GM23338 (cell line): ENCODE results near the gene CMTM5. TPM values are rescaled to one million over a fixed set of nuclear protein-coding genes. Genes with fewer than 3 reads are reported as not detected.

Experiments used
- ATAC-seq: fragments of 200-7000 bp; cut with Tn5 transposase; 3 replicates; pipeline ENCODE4 v1.9.1; 2020
- DNase-seq: peaks from one replicate; pipeline ENCODE4 v3.0.0-alpha.2; 2015; ENCODE audit warnings: low spot score
- H2AFZ ChIP-seq: fragments of 200-600 bp; sonication (generic); 2 replicates; pipeline ENCODE4 v1.8.0; 2016; ENCODE audit warnings: antibody characterized with exemption, mild to moderate bottlenecking, moderate library complexity
- H3F3A ChIP-seq: fragments of 200-600 bp; sonication (generic); replicated peaks from 2 replicates; pipeline ENCODE4 v1.8.0; 2017; ENCODE audit warnings: antibody characterized with exemption, mixed run types, low read depth
- H3K27ac ChIP-seq: fragments of 200-600 bp; sonication (generic); 2 replicates; pipeline ENCODE4 v1.6.1; 2016; ENCODE audit warnings: low read depth
- H3K27me3 ChIP-seq: fragments of 200-600 bp; sonication (generic); 2 replicates; pipeline ENCODE4 v1.8.0; 2016; ENCODE audit warnings: mild to moderate bottlenecking, mixed run types, moderate library complexity; ENCODE audit not compliant: insufficient read depth
- H3K36me3 ChIP-seq: fragments of 200-600 bp; sonication (generic); 2 replicates; pipeline ENCODE4 v1.8.0; 2016; ENCODE audit warnings: mild to moderate bottlenecking; ENCODE audit not compliant: insufficient read depth
- H3K4me1 ChIP-seq: fragments of 200-600 bp; sonication (generic); 2 replicates; pipeline ENCODE4 v1.8.0; 2016; ENCODE audit warnings: mild to moderate bottlenecking, moderate library complexity; ENCODE audit not compliant: insufficient read depth
- H3K4me2 ChIP-seq: fragments of 200-600 bp; sonication (generic); 2 replicates; pipeline ENCODE4 v1.7.1; 2017; ENCODE audit warnings: mixed run types
- H3K4me3 ChIP-seq: fragments of 200-600 bp; sonication (generic); 2 replicates; pipeline ENCODE4 v1.6.1; 2016; ENCODE audit warnings: mixed run types
- H3K79me2 ChIP-seq: fragments of 200-600 bp; sonication (generic); replicated peaks from 2 replicates; pipeline ENCODE4 v1.8.0; 2017; ENCODE audit warnings: mild to moderate bottlenecking; ENCODE audit not compliant: insufficient read depth
- H3K9me2 ChIP-seq: fragments of 200-600 bp; sonication (generic); 2 replicates; pipeline ENCODE4 v1.8.0; 2017; ENCODE audit not compliant: insufficient read depth
- H4K20me1 ChIP-seq: fragments of 200-600 bp; sonication (generic); replicated peaks from 2 replicates; pipeline ENCODE4 v1.8.0; 2017; ENCODE audit warnings: mild to moderate bottlenecking; ENCODE audit not compliant: insufficient read depth
- H3K27ac Mint-ChIP-seq: 2 replicates; pipeline ENCODE4 v1.8.0; 2020; ENCODE audit warnings: inconsistent platforms, mild to moderate bottlenecking, moderate library complexity, mixed read lengths
- H3K27me3 Mint-ChIP-seq: 3 replicates; pipeline ENCODE4 v1.8.0; 2022; ENCODE audit warnings: low read depth, mild to moderate bottlenecking, moderate library complexity, mixed read lengths, inconsistent platforms; ENCODE audit not compliant: insufficient read depth, poor library complexity
- H3K36me3 Mint-ChIP-seq: 3 replicates; pipeline ENCODE4 v1.8.0; 2021; ENCODE audit warnings: low read depth, mild to moderate bottlenecking, inconsistent platforms, moderate library complexity, mixed read lengths
- H3K4me1 Mint-ChIP-seq: 3 replicates; pipeline ENCODE4 v1.8.0; 2020; ENCODE audit warnings: mild to moderate bottlenecking, inconsistent platforms, mixed read lengths
- H3K4me3 Mint-ChIP-seq: 3 replicates; pipeline ENCODE4 v1.8.0; 2021; ENCODE audit warnings: moderate library complexity, mild to moderate bottlenecking, inconsistent platforms, mixed read lengths
- H3K9me3 Mint-ChIP-seq: 3 replicates; pipeline ENCODE4 v1.8.0; 2020; ENCODE audit warnings: moderate library complexity, mild to moderate bottlenecking, inconsistent platforms, mixed read lengths
- EZH2phosphoT487 ChIP-seq: fragments of 200-600 bp; sonication (generic); IDR thresholded peaks from one replicate; pipeline ENCODE4 v1.8.1; 2018; ENCODE audit warnings: antibody characterized with exemption; ENCODE audit not compliant: unreplicated experiment
- JUNB ChIP-seq: IDR thresholded peaks from one replicate; pipeline ENCODE4 v1.6.1; 2016; ENCODE audit warnings: antibody characterized with exemption; ENCODE audit not compliant: unreplicated experiment
- NANOG ChIP-seq: IDR thresholded peaks from 2 replicates; pipeline ENCODE4 v1.6.1; 2016; ENCODE audit warnings: antibody characterized with exemption, borderline replicate concordance
- POLR2AphosphoS5 ChIP-seq: IDR thresholded peaks from 2 replicates; pipeline ENCODE4 v1.6.1; 2016; ENCODE audit warnings: antibody characterized with exemption, low read depth
- REST ChIP-seq: IDR thresholded peaks from one replicate; pipeline ENCODE4 v1.6.1; 2018; ENCODE audit warnings: antibody characterized with exemption; ENCODE audit not compliant: unreplicated experiment
- STAT1 ChIP-seq: IDR thresholded peaks from one replicate; pipeline ENCODE4 v1.6.1; 2016; ENCODE audit warnings: antibody characterized with exemption; ENCODE audit not compliant: unreplicated experiment
- ZNF114 ChIP-seq: fragments of 250-450 bp; sonication (Bioruptor Pico); IDR thresholded peaks from 2 replicates; pipeline ENCODE4 v1.5.0; 2020; ENCODE audit warnings: mild to moderate bottlenecking, moderate library complexity
- ZNF331 ChIP-seq: fragments of 250-450 bp; sonication (Bioruptor Pico); IDR thresholded peaks from 2 replicates; pipeline ENCODE4 v1.5.0; 2020; ENCODE audit warnings: low read depth, mild to moderate bottlenecking, moderate library complexity
- polyA plus RNA-seq: library from polyadenylated mRNA; unstranded; fragments of >200 nt; fragmentation: Nextera tagmentation; extraction: Ambion mirVana; gene quantifications from 2 replicates; pipeline ENCODE4 v1.2.1, GENCODE V29; 2016
- total RNA-seq: library from RNA; depleted of rRNA; stranded (reverse); fragments of >200 nt; shearing (Covaris generic); gene quantifications from 2 replicates; pipeline ENCODE4 v1.2.3, GENCODE V29; 2014
- TF ChIP-seq, protein P1 (sequence below): fragments of 250-450 bp; sonication (Bioruptor Pico); IDR thresholded peaks from 2 replicates; pipeline ENCODE4 v1.5.0; 2020; ENCODE audit warnings: mild to moderate bottlenecking, moderate library complexity
- TF ChIP-seq, protein P2 (sequence below): IDR thresholded peaks from 2 replicates; pipeline ENCODE4 v1.6.1; 2016; ENCODE audit warnings: antibody characterized with exemption
- TF ChIP-seq, protein P3 (sequence below), 2 experiments: fragments of 200-600 bp in 1 of 2; sonication (generic) in 1 of 2; conservative IDR thresholded peaks; 2 replicates each; pipeline versions ENCODE4 v1.5.1 to v1.6.1; 2016 to 2017; ENCODE audit warnings: antibody characterized with exemption in 2 of 2, low read depth in 2 of 2, mild to moderate bottlenecking in 2 of 2, moderate library complexity in 1 of 2

The CMTM5 gene
- total and polyA plus RNA-seq, 2 experiments from 2014 or later: 0.24 TPM; not detected in 1

GRCh38 chr14:23414906-23415820 is 38.3 kb downstream of the CMTM5 start:
- Histone ChIP-seq H3K4me1 (no peaks in the 10 kb centered on the region), H3K36me3 (no peaks in the 10 kb centered on the region), H3K9me2 (peaks cover 3% of the 10 kb centered on the region; the same call in 1 of the 2 replicates), H3K4me2 (no peak overlapping the region), H3K4me3 (no peak overlapping the region), H3K79me2 (no peaks in the 10 kb centered on the region), H4K20me1 (no peaks in the 10 kb centered on the region), H2AFZ (no peak overlapping the region), H3F3A (no peaks in the 10 kb centered on the region), H3K27ac (no peak overlapping the region), H3K27me3 (no peaks in the 10 kb centered on the region)
- ATAC-seq: no peak
- Mint-ChIP-seq H3K4me3 (no peak overlapping the region), H3K9me3 (no peaks in the 10 kb centered on the region; the same call in 2 of the 3 replicates), H3K4me1 (peaks cover 5% of the 10 kb centered on the region; the same call in 2 of the 3 replicates), H3K27ac (no peak overlapping the region), H3K36me3 (no peaks in the 10 kb centered on the region; the same call in 2 of the 3 replicates), H3K27me3 (peaks cover 32% of the 10 kb centered on the region)
- no peak for DNase-seq
- TF ChIP-seq ZNF114 (CRISPR knock-in tag): no peak
- no peak for TF ChIP-seq POLR2AphosphoS5
- TF ChIP-seq, protein P1, sequence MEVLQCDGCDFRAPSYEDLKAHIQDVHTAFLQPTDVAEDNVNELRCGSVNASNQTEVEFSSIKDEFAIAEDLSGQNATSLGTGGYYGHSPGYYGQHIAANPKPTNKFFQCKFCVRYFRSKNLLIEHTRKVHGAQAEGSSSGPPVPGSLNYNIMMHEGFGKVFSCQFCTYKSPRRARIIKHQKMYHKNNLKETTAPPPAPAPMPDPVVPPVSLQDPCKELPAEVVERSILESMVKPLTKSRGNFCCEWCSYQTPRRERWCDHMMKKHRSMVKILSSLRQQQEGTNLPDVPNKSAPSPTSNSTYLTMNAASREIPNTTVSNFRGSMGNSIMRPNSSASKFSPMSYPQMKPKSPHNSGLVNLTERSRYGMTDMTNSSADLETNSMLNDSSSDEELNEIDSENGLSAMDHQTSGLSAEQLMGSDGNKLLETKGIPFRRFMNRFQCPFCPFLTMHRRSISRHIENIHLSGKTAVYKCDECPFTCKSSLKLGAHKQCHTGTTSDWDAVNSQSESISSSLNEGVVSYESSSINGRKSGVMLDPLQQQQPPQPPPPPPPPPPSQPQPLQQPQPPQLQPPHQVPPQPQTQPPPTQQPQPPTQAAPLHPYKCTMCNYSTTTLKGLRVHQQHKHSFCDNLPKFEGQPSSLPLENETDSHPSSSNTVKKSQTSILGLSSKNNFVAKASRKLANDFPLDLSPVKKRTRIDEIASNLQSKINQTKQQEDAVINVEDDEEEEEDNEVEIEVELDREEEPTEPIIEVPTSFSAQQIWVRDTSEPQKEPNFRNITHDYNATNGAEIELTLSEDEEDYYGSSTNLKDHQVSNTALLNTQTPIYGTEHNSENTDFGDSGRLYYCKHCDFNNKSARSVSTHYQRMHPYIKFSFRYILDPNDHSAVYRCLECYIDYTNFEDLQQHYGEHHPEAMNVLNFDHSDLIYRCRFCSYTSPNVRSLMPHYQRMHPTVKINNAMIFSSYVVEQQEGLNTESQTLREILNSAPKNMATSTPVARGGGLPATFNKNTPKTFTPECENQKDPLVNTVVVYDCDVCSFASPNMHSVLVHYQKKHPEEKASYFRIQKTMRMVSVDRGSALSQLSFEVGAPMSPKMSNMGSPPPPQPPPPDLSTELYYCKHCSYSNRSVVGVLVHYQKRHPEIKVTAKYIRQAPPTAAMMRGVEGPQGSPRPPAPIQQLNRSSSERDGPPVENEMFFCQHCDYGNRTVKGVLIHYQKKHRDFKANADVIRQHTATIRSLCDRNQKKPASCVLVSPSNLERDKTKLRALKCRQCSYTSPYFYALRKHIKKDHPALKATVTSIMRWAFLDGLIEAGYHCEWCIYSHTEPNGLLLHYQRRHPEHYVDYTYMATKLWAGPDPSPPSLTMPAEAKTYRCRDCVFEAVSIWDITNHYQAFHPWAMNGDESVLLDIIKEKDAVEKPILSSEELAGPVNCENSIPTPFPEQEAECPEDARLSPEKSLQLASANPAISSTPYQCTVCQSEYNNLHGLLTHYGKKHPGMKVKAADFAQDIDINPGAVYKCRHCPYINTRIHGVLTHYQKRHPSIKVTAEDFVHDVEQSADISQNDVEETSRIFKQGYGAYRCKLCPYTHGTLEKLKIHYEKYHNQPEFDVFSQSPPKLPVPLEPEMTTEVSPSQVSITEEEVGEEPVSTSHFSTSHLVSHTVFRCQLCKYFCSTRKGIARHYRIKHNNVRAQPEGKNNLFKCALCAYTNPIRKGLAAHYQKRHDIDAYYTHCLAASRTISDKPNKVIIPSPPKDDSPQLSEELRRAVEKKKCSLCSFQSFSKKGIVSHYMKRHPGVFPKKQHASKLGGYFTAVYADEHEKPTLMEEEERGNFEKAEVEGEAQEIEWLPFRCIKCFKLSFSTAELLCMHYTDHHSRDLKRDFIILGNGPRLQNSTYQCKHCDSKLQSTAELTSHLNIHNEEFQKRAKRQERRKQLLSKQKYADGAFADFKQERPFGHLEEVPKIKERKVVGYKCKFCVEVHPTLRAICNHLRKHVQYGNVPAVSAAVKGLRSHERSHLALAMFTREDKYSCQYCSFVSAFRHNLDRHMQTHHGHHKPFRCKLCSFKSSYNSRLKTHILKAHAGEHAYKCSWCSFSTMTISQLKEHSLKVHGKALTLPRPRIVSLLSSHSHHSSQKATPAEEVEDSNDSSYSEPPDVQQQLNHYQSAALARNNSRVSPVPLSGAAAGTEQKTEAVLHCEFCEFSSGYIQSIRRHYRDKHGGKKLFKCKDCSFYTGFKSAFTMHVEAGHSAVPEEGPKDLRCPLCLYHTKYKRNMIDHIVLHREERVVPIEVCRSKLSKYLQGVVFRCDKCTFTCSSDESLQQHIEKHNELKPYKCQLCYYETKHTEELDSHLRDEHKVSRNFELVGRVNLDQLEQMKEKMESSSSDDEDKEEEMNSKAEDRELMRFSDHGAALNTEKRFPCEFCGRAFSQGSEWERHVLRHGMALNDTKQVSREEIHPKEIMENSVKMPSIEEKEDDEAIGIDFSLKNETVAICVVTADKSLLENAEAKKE (CRISPR knock-in tag): no peak
- no peak for TF ChIP-seq REST
- TF ChIP-seq NANOG: no peak
- no peak for TF ChIP-seq ZNF331 (CRISPR knock-in tag)
- no peak for TF ChIP-seq EZH2phosphoT487
- TF ChIP-seq, protein P2, sequence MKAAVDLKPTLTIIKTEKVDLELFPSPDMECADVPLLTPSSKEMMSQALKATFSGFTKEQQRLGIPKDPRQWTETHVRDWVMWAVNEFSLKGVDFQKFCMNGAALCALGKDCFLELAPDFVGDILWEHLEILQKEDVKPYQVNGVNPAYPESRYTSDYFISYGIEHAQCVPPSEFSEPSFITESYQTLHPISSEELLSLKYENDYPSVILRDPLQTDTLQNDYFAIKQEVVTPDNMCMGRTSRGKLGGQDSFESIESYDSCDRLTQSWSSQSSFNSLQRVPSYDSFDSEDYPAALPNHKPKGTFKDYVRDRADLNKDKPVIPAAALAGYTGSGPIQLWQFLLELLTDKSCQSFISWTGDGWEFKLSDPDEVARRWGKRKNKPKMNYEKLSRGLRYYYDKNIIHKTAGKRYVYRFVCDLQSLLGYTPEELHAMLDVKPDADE: no peak
- TF ChIP-seq, protein P3, sequence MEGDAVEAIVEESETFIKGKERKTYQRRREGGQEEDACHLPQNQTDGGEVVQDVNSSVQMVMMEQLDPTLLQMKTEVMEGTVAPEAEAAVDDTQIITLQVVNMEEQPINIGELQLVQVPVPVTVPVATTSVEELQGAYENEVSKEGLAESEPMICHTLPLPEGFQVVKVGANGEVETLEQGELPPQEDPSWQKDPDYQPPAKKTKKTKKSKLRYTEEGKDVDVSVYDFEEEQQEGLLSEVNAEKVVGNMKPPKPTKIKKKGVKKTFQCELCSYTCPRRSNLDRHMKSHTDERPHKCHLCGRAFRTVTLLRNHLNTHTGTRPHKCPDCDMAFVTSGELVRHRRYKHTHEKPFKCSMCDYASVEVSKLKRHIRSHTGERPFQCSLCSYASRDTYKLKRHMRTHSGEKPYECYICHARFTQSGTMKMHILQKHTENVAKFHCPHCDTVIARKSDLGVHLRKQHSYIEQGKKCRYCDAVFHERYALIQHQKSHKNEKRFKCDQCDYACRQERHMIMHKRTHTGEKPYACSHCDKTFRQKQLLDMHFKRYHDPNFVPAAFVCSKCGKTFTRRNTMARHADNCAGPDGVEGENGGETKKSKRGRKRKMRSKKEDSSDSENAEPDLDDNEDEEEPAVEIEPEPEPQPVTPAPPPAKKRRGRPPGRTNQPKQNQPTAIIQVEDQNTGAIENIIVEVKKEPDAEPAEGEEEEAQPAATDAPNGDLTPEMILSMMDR (conservative IDR thresholded peaks at IDR 0.05; ENCODE audit: low read depth in 2 of 2): no peak
- no peak for TF ChIP-seq JUNB
- no peak for TF ChIP-seq STAT1
